Measurements from ENCODE around the gene ATF6B.

ATF6B gene

GRCh38 chr6:32129297-32130088, 1.4 kb upstream of the ATF6B start:
- no peak for DNase-seq

GRCh38 chr6:32128751-32129296, 778 bp upstream of the ATF6B start:
- no peak for DNase-seq

GRCh38 chr6:32127409-32127716, 683 bp downstream of the ATF6B start:
- no peak for DNase-seq

- DNase-seq: no peak
Measured at GRCh38 chr6:32126880-32127279, 1.2 kb downstream of the ATF6B start.

- no peak for DNase-seq
Measured at GRCh38 chr6:32123681-32124080, 4.4 kb downstream of the ATF6B start.

GRCh38 chr6:32120573-32121059, 7.4 kb downstream of the ATF6B start:
- no peak for DNase-seq

GRCh38 chr6:32118782-32119628, 9.0 kb downstream of the ATF6B start:
- DNase-seq: peak; percentile 35 to 69 (median 52)

GRCh38 chr6:32117461-32117860, 10.6 kb downstream of the ATF6B start:
- no peak for DNase-seq

- no peak for DNase-seq
Measured at GRCh38 chr6:32116674-32117073, 11.4 kb downstream of the ATF6B start.

- DNase-seq: no peak
Measured at GRCh38 chr6:32115623-32116022, 12.4 kb downstream of the ATF6B start.

GRCh38 chr6:32114796-32115195, 13.2 kb downstream of the ATF6B start:
- no peak for DNase-seq

GRCh38 chr6:32113386-32114352, 14.4 kb downstream of the ATF6B start:
- no peak for DNase-seq

- no peak for DNase-seq
Measured at GRCh38 chr6:32112431-32112980, 15.5 kb downstream of the ATF6B start.

GRCh38 chr6:32111424-32112066, 16.5 kb downstream of the ATF6B start:
- DNase-seq: no peak

- DNase-seq: no peak
Measured at GRCh38 chr6:32110632-32111031, 17.4 kb downstream of the ATF6B start.

GRCh38 chr6:32109765-32110160, 18.3 kb downstream of the ATF6B start:
- DNase-seq: no peak

- DNase-seq: no peak
Measured at GRCh38 chr6:32109114-32109764, 18.8 kb downstream of the ATF6B start, which contains the start of gene TNXB. TNXB (minus strand) TSS chr6:32109338; CDS start chr6:32098198, 11,140 bp downstream.

- no peak for DNase-seq
Measured at GRCh38 chr6:32108727-32109113, 19.3 kb downstream of the ATF6B start.

GRCh38 chr6:32108094-32108627, 19.9 kb downstream of the ATF6B start:
- no peak for DNase-seq

- no peak for DNase-seq
Measured at GRCh38 chr6:32107406-32107805, 20.6 kb downstream of the ATF6B start.

- no peak for DNase-seq
Measured at GRCh38 chr6:32105433-32105832, 22.6 kb downstream of the ATF6B start.
